ENCODE measurements around the gene ANAPC1.
A peak's percentile ranks its signal among the peaks of the same experiment; 100 is the strongest.
"Not testable (repeated sequence)": the region's sequence is repeated elsewhere in the genome, so short reads cannot be mapped to it uniquely, and the experiment has no call there.

ANAPC1 gene

DNA sequence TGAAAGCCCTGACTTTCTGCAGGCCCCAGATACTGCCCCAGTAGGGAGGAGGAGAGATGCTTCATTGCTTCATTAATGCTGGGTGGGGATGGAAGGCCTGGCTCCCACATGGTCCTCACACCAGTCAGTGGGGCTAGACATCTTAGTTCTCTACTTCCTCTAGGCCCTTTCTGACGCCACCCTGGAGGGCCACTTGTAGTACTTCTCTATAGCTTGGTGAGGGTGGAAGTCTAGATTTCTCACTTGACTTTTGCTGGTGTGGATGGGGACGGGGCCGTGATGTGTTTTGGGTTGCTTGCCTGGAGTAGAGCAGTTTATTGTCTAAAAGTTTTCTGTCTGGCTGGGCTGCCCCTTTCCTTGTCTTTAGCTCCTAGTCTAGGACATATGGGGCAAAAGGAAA lies 33.1 kb upstream of the ANAPC1 start:
- peaks cover 14% of the 10 kb centered on the region for H3K4me1 Mint-ChIP-seq
- H3K36me3 Mint-ChIP-seq (ENCODE audit: low read depth) = peaks cover 9% of the 10 kb centered on the region
- DNase-seq = no peak
- H3K9me3 Mint-ChIP-seq = no peaks in the 10 kb centered on the region
- no peak overlapping the region for H3K27ac Mint-ChIP-seq
- no peak overlapping the region for H3K4me3 Mint-ChIP-seq
- no peak for TF ChIP-seq CTCF (IDR thresholded peaks at IDR 0.05)
- H3K27me3 Mint-ChIP-seq (ENCODE audit: low read depth, poor library complexity) = no peaks in the 10 kb centered on the region

GRCh38 chr2:111912547-111912946 lies 28.6 kb upstream of the ANAPC1 start:
- DNase-seq = no peak
- Mint-ChIP-seq H3K27me3 (ENCODE audit: low read depth, poor library complexity) (peaks cover 4% of the 10 kb centered on the region), H3K4me1 (peaks cover 14% of the 10 kb centered on the region), H3K27ac (no peak overlapping the region), H3K4me3 (no peak overlapping the region), H3K9me3 (no peaks in the 10 kb centered on the region), H3K36me3 (ENCODE audit: low read depth) (peaks cover 9% of the 10 kb centered on the region)
- TF ChIP-seq CTCF (IDR thresholded peaks at IDR 0.05) = no peak

GRCh38 chr2:111911295-111911977 lies 27.4 kb upstream of the ANAPC1 start:
- H3K4me1 Mint-ChIP-seq = peaks cover 23% of the 10 kb centered on the region
- H3K27me3 Mint-ChIP-seq (ENCODE audit: low read depth, poor library complexity); H3K36me3 Mint-ChIP-seq (ENCODE audit: low read depth); H3K4me3 Mint-ChIP-seq; H3K9me3 Mint-ChIP-seq; DNase-seq; H3K27ac Mint-ChIP-seq: not testable (repeated sequence)

- no peak for DNase-seq
- no peaks in the 10 kb centered on the region for H3K36me3 Mint-ChIP-seq (ENCODE audit: low read depth)
- H3K27me3 Mint-ChIP-seq (ENCODE audit: low read depth, poor library complexity) = peaks cover 4% of the 10 kb centered on the region
- H3K9me3 Mint-ChIP-seq = no peaks in the 10 kb centered on the region
- TF ChIP-seq CTCF (IDR thresholded peaks at IDR 0.05) = no peak
- peaks cover 30% of the 10 kb centered on the region for H3K4me1 Mint-ChIP-seq
- H3K4me3 Mint-ChIP-seq = no peak overlapping the region
- no peak overlapping the region for H3K27ac Mint-ChIP-seq
Measured at GRCh38 chr2:111910609-111911277, 26.8 kb upstream of the ANAPC1 start.

DNA sequence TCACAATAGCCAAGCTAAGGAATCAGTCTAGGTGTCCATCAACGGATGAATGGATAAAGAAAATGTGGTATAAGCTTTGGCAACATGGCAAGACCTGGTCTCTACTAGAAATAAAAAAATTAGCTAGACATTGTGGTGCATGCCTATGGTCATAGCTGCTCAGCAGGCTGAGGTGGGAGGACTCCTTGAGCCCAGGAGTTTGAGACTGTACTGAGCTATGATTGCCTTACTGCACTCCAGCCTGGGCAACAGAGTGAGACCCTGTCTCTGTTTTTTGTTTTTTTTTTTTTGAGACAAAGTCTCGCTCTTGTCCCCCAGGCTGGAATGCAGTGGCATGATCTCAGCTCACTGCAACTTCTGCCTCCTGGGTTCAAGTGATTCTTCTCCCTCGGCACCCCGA lies 26.0 kb upstream of the ANAPC1 start:
- not testable (repeated sequence) for H3K9me3 Mint-ChIP-seq; H3K27ac Mint-ChIP-seq; H3K4me3 Mint-ChIP-seq; DNase-seq; H3K36me3 Mint-ChIP-seq (ENCODE audit: low read depth); H3K27me3 Mint-ChIP-seq (ENCODE audit: low read depth, poor library complexity)
- H3K4me1 Mint-ChIP-seq = peaks cover 33% of the 10 kb centered on the region

GRCh38 chr2:111909079-111909478 lies 25.1 kb upstream of the ANAPC1 start:
- peaks cover 9% of the 10 kb centered on the region for H3K27me3 Mint-ChIP-seq (ENCODE audit: low read depth, poor library complexity)
- H3K27ac Mint-ChIP-seq = peak overlapping the region; percentile 29
- DNase-seq = no peak
- no peaks in the 10 kb centered on the region for H3K9me3 Mint-ChIP-seq
- H3K4me1 Mint-ChIP-seq = peaks cover 33% of the 10 kb centered on the region
- TF ChIP-seq CTCF (IDR thresholded peaks at IDR 0.05) = no peak
- H3K4me3 Mint-ChIP-seq = no peak overlapping the region
- H3K36me3 Mint-ChIP-seq (ENCODE audit: low read depth) = no peaks in the 10 kb centered on the region

- no peak for TF ChIP-seq CTCF (IDR thresholded peaks at IDR 0.05)
- Mint-ChIP-seq H3K4me1 (peaks cover 35% of the 10 kb centered on the region), H3K27me3 (ENCODE audit: low read depth, poor library complexity) (peaks cover 9% of the 10 kb centered on the region), H3K9me3 (no peaks in the 10 kb centered on the region), H3K27ac (no peak overlapping the region), H3K36me3 (ENCODE audit: low read depth) (no peaks in the 10 kb centered on the region), H3K4me3 (no peak overlapping the region)
- no peak for DNase-seq
Measured at GRCh38 chr2:111908578-111908977, 24.6 kb upstream of the ANAPC1 start.

Measured in nephron progenitor cell (in vitro differentiated cells).